NCI-H146 treated with DMSO at 0.1 percent for 48 hours (cell line): ENCODE measurements around the gene MASP2.
"Not testable (repeated sequence)": the region's sequence is repeated elsewhere in the genome, so short reads cannot be mapped to it uniquely, and the experiment has no call there.

ENCODE experiments used
- DNase-seq: peaks from one replicate; lab custom pipeline; 2025; ENCODE audit not compliant: unreplicated experiment; lab: John Stamatoyannopoulos, UW

MASP2 gene

DNA sequence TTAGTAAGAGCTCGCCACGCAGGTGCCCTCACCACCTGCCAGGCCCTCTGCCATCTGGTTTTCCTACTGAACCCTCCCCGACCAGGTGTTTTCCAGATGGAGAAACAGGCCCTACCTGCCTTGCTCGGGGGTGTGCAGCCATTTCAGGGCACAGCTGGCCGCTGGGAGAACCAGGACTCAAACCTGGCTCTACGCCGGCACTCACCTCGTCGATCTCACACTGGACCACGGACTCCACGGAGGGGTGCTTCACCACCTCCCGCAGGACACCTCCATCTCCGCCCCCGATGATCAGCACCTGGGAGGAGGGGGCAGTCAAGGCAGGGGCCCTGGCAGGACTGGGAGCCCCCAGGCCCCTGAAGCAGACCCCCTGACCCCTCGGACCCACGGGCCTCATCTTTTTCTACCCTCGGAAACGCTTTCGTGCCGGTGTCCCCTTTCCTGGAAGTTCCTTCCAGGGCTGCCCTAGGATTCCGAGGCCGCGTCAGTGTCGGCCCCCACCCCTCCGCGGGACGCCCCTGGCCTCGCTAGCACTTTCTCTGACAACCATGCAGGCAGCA lies 11.6 kb upstream of the MASP2 start:
- DNase-seq: peak; percentile 13

DNA sequence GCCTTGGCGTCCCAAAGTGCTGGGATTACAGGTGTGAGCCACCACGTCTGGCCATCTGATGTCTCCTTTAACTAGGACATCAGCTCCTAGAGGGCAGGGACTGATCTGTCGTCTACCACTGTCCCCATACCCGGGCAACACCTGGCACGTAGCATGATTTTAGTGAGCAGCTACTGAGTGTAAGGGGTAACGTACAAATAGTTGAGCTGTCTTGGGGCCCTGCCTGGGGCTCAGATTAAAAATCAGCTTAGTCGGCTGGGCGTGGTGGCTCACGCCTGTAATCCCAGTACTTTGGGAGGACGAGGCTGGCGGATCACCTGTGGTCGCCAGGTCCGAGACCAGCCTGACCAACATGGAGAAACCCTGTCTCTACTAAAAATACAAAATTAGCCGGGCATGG lies 11.0 kb upstream of the MASP2 start:
- no peak for DNase-seq

DNA sequence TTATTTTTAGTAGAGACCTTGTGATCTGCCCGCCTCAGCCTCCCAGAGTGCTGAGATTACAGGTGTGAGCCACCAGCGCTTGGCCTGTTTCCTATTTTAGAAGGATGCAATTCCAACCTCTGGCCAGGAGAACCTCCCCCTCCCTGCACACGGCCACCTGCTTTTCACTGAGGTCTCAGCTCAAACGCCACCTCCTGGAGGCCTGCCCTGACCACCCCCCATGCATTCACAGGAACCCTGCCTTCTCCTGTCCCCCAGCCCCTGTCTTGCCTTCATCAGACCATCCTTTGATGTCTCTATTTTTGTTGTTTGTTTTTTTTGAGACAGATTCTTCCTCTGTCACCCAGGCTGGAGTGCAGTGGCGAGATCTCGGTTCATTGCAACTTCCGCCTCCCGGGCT lies 10.4 kb upstream of the MASP2 start:
- DNase-seq: no peak

DNA sequence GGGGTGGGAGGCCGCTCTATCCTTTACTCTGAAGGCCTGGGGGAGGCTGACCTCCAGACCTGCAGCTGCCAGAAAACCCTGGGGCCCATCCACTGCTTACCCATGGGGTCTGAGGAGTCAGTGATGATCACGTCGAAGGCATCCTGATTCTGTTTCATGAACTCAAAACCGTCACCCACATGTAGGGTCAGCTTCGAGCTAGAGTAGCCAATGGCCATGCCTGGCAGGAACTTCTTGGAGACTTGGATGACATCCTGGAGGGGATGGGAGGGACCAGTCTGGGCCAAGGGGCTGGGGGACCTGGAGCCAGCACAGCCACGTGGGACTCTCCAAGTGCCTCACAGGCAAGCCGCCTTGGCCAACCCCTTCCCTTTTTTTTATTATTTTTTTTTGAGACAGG lies 9.5 kb upstream of the MASP2 start:
- DNase-seq: no peak

DNA sequence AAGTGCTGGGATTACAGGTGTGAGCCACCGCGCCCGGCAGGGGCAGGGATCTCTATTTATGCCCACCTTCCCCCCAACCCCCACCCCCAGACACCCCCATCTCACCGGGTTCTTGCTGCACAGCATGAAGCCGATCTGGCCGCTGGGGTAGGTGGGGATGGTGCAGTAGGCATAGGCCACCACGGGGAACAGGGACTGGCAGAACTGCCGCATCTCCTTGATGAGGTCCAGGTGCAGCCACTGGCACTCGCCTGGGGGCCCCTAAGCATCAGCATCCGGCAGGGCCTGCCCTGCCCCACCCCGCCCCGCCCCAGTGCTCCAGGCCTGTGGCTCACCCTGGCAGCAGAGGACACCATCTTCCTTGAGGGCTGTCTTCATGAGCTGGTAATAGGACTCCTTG lies 8.6 kb upstream of the MASP2 start:
- DNase-seq: no peak

DNA sequence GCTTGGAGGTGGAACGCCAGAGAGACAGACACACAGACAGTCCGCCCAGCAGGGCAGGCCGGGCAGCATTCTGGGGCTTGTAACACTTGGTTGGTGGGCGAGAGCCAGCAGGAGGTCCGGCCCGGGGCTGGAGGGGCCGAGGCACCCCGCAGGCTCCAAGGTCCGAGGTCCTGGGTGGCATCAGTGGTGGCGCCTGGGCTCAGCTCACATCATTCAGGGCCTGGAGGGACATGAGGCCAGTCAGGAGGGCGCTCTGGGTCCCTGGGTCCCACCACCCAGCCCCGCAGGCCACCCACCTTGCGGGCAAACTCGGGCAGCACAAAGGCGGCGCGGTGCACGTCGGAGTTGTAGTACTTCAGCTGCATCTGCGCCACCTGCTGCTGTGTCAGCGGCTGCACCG lies 7.6 kb upstream of the MASP2 start:
- DNase-seq: no peak

DNA sequence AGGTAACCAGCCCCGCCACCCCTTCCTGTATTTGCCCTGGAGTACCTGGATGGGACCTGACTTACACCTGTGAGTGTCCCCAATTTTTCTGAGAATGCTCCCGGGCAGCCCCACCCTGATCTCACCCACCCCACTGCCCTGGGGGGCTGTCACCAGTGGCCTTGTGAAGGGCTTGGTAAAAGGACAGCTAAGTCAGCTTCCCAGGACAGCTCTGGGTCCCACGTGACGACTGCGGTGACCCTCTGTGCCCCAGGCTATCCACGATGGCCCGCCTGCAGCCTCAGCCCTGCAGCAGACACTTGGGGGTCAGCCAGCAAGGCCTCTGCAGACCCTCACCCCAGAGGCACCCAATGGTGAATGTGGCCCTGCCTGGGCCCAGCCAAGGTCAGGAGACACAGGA lies 7.1 kb upstream of the MASP2 start:
- no peak for DNase-seq

DNA sequence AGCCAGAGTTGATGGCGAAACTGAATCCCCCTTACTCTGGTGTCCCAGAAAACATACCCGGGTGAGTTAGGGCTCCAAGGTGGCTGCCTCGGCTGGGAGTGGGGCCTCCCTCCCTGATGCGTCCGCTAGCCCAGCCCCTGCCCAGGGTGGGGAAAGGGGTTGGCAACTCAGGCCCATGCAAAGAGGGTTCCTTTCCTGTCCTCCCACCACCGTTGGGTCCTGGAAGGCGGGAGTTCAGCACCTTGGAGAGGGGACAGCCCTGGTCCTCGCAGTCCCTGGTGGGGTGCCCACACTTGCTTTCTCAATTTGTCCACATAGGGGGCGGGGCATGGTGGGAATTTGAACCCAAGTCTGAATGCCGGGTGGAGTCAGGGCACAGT lies 6.7 kb upstream of the MASP2 start:
- DNase-seq: no peak

DNA sequence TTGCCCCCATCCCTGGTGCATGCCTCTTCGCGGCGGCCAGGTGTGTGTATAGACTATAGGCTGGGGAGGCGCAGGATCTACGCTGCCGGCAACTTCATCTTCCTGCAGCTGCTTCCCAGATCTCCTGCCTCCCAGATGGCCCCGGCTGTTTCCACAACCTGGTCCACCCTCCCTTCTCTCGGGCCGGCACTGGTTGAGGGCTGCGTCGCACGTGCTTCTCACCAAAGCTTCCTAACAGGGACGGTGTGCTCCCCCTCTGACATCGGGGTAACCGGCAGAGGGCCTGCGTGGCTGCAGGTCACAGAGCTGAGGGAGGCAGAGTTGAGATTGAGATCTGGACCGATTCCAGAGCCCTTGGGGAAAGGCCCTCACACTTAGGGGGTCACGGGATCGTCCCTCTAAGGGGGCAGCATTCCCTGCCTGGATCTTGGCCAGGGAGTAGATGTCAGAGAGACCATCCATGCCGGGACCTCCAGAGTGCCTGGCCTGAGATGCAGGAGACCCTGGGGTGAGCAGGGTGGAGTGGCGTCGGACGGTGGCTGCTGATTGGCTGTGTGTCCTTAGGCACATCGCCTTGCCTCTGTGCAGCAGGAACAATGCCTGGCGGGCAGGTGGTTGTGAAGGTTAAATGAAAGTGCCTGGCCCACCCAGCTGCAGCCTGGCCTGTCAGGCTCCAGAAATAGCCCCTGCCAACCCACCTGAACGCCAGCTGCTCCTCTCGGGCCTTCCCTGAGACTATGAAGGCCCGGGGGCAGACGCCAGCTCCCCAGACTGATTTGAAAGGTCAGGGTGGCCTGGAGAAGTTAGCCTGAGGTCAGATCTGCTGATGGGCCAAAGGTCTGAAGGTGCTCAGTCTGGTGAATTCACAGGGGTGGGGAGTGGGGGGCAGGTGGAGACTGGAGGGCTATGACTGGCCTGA lies 6.1 kb upstream of the MASP2 start:
- no peak for DNase-seq

DNA sequence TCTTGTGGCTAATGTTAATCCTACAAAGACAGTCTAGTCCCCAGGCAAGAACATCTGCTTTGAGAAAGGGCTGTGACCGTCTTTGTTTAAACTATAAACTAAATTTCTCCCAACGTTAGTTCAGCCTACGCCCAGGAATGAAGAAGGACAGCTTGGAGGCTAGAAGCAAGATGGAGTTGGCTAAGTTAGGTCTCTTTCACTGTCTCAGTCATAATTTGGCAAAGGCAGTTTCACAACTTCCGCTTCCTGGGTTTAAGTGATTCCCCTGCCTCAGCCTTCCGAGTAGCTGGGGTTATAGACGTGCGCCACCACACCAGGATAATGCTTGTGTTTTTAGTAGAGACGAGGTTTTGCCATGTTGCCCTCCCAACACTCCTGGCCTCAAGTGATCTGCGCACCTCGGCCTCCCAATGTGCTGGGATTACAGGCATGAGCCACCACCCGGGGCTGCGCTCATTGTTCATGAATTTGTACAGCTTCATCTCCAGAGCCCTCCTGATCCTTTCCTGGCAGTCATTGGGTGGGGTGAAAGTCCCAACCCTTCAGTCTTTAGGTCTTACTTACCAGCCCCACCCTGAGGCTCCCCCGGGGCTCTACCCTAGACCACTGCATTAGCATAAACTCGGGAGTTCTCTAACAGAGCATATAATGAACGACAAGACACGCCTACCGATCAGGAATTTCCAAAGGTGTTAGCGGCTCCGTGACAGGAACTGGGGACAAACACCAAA lies 4.9 kb upstream of the MASP2 start:
- no peak for DNase-seq

DNA sequence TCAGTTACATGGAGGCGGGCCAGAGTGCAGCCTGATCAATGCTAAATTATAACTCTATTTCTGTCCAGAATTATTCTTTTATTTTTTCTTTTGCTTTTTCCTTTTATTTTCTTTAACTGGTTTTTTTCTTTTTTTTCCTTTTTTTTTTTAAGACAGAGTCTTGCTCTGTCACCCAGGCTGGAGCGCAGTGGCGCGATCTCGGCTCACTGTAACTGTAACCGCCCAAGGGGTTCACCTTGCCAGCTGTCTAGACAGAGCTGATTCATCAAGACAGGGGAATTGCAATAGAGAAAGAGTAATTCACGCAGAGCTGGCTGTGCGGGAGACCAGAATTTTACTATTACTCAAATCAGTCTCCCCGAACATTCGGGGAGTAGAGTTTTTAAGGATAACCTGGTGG lies 4.1 kb upstream of the MASP2 start:
- DNase-seq: not testable (repeated sequence)

DNA sequence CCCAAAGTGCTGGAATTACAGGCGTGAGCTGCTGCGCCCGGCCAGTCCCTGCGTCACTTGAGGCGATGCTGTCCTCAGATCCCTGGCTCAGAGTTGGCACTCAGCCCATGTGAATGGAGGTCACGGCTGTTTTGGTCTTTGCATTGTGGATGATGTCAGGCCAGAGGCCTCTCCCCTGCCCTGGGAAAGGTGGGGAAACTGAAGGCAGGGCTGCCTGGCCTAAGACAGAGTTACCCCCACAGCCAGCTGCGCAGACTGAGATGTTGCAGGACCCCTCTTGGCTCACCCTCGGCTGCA lies 821 bp downstream of the MASP2 start:
- DNase-seq: no peak

DNA sequence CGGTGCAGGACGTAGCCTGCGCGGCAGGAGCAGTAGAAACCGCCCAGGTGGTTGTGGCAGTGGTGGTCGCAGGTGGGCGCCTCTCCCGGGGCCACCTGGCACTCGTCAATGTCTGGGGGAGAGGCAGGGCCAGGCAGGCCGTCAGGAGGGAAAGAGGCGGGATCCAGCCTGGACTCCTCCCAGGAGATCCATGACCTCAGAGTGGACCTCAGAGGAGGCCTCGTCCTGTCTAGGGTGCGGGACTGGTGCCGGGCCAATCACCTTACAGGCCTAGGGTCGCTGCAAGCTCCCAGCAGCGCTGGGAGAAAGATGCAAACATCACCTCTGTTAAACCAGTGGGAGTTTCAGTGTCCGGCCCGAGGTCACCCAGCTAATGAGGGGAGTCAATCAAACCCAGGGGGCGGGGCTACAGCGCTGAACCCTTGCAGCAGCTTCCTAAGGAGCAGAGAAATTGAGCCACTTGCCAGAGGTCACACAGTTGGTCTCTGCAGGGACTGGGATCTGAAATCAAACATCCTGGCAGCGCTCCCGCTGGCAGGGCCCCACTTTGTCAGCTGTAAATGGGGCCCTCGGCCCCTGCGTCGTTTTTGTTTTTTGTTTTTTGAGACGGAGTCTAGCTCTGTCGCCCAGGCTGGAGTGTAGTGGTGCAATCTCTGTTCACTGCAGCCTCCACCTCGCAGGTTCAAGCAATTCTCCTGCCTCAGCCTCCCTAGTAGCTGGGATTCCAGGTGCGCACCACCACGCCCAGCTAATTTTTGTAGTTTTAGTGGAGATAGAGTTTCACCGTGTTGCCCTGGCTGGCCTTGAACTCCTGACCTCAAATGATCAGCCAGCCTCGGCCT lies 1.4 kb downstream of the MASP2 start:
- DNase-seq: no peak

DNA sequence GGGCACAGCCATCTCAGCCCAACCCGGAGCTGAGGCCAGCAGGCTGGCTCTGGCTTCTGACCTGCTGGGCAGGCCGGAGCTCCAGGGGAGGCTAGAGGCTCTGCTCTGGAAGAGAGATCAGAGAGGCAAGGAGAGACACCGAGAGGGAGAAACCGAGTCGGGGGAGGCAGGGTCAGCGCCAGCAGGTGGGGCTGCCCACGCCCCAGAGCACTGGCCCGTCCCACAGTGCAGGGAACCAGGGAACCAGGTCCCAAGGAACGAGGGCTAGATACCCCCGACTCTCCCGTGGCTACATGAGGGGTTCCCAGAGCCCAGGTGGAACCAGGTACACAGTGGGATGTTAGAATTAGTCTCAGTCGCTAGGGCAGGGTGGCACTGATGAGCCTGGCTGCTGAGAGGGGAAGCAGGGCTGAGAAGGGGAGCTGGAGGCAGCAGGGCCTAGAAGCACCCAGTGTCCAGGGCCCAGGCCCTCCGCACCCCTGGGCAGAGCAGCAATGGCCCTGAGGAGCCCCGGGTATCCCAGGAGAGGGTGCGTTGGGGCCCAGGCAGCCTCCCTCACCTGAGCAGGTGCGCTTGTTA lies 2.1 kb downstream of the MASP2 start:
- DNase-seq: no peak

DNA sequence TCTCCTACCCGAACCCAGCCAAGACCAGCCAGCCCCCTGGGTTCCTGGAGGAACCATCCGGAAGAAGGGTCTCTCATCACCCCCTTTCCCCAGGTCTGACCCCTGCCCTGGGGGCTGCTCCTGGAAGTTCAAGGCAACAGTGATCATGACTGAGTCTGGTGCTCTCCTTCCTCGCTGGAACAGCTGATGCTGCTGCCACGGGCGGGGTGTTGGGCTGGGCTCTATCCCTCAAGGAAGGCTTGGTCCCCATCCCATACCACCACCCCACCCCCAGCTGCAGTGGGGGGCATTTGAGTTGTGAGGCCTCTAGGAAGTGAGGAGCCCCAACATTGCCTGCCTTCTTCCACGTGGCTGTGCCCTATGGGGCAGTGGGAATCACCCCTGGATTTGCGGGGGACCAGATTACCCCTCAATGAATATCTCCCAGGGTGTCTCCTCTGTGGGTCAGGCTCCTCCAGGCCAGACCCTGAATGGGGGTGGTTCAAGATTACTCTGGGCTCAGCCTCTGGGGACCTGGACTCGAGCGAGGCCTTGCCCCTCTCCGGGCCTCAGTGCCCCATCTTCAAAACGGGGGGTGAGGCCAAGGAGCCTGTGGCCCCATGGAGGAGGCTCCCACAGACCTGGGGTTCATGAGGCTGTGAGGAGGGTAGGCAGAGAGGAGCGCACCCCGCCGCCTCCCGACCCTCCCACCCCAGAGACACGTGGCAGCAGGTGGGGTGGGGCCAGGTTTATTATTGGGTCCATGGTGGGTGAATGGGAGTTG lies 2.8 kb downstream of the MASP2 start:
- no peak for DNase-seq

DNA sequence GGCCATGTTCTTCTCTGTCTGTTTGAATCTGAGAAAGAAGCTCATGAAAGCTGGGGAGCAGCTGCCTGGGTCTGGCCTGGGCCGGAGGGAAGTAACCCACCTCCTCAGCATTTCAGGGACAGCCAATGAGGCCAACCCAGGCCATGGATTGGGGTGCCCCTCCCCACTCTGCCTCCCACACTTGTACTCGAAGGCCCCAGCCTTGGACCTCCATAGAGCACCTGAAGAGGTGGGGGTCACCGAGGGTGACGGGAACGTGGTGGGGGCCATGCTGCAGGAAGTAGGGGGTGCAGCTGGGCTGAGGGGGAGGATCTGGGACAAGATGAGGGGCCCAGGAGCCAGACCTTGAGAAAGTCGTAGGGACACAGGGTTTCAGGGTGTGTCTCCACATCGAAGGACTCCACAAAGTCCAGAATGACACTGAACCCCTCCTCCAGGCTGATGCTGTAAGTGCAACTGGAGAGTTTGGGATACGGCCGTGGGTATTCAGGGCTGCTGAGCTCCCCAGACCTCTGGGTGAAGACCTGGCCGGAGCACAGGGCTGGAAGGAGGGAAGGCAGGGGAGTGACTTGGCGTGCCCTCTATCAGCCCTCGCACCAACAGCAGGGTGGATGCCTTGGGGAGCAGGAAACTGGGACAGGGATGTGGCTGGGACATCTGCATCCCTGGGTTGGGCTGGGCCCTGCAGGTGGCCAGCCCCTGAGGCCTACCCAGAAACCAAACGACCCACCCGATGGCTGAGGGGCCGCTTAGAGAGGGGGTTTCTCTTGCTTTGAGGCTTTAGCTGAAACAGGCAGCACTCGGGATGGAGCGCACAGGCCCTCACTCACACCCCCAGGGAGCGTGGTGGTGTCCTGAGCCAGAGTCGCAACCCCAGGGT lies 3.8 kb downstream of the MASP2 start:
- DNase-seq: no peak

DNA sequence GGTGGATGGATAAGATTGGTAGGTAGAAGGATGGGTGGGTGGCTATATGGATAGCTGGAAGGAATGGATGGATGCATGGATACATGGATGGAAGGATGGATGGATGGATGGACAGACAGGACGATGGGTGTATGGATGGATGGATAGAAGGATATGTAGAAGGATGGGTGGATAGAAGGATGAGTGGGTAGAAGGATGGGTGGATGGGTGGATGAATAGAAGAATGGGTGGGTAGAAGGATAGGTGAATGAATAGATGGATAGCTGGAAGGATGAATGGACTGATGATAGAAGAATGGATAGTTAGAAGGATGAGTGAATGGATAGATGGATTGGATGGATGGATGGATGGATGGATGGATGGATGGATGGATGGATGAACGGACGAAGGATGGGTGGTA lies 5.0 kb downstream of the MASP2 start:
- no peak for DNase-seq

DNA sequence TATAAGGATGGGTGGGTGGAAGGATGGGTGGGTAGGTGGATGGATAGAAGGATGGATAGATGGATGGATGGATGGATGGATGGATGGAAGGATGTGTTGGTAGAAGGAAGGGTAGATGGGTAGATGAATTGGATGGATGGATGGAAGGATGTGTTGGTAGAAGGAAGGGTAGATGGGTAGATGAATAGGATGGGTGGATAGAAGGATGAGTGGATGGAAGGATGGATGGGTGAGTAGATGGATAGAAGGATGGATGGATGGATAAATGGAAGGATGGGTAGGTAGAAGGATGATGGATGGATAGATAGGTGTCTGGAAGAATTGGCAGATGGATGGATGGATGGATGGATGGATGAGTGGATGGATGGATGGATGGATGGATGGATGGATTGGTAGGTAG lies 6.0 kb downstream of the MASP2 start:
- no peak for DNase-seq

DNA sequence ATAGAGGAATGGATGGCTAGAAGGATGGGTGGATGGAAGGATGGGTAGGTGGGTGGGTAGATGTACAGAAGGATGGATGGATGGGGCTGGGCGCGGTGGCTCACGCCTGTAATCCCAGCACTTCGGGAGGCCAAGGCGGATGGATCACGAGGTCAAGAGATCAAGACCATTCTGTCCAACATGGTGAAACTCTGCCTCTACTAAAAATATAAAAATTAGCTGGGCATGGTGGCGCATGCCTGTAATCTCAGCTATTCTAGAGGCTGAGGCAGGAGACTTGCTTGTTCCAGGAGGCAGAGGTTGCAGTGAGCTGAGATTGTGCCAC lies 7.0 kb downstream of the MASP2 start:
- DNase-seq: not testable (repeated sequence)
